ENCODE data around the gene PRXL2B. TPM values are rescaled to one million over a fixed set of nuclear protein-coding genes. Genes with fewer than 3 reads are reported as not detected.

PRXL2B gene
- total and polyA plus RNA-seq, 10 of the 15 experiments (the other 5 are each of a cell fraction or from before 2014, with no cell fraction given), result 0.44 to 5.6 (median 4.0) TPM

DNA sequence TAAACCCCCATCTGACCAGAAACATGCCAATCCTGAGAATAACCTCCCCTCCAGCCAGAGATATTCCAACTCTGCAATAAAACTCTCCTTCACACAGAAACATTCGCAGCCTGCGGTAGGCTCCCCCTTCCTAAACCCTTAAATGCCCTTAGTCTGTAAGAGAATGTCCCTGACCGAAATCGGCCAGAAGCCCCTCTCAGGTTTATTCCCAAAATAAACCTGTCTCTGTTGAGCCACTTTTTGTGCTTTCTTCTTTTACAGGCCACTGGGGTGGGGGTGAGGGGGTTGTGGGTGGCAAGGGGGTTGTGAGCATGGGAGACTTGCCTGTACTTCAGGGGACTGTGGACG lies 4.6 kb downstream of the PRXL2B start:
- in situ Hi-C loops (cut with MboI), result no loop called here
- CTCF ChIA-PET, result no interaction called here

DNA sequence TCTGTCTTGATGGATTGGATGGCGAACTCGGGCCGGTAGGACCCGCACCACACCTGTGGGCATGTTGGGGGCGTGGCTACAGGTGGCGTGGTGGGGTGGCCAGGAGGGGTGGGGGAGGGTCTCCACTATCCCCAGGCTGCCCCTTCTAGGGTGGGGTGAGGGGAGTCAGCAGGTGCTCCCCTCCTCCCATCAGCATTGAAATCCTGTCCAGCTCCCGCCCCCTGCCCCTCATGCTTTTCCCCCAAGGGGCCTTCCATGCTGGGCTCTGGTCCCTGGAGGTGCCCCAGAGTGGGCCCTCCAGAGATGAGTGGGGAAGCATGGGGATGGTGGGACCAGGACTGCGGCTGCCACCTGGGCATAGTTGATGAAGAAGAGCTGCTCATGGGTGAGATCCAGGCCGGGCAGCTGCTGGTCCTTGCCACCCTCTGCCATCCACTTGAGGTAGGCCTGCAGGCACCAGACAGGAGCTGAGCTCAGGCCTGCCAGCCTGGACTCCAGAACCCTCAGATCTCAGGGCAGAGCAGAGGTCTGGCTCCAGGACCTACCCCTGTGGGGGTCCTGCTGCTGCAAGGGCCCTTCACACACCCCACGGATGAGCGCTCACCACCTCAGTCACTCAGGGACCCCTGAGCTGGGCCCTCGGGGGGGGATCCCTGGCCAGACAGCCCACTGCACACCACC lies 5.1 kb downstream of the PRXL2B start:
- Histone ChIP-seq H3K4me3 (no peak overlapping the region), H3K36me3 (ENCODE audit: control insufficient read depth in 2 of 2, insufficient read depth in 2 of 2, low read length in 1 of 2) (no peaks in the 10 kb centered on the region), H4K20me1 (ENCODE audit: control insufficient read depth, insufficient read depth) (no peaks in the 10 kb centered on the region), H3K4me2 (ENCODE audit: control insufficient read depth, insufficient read depth) (no peak overlapping the region), H2AFZ (ENCODE audit: control insufficient read depth, low read depth, low read length) (no peak overlapping the region), H3K79me2 (ENCODE audit: control insufficient read depth, insufficient read depth, low read length) (no peaks in the 10 kb centered on the region), H3K27me3 (replicated peaks in 1 of 2; ENCODE audit: control insufficient read depth in 2 of 2, insufficient read depth in 2 of 2, low read length in 1 of 2) (no peaks in the 10 kb centered on the region), H3K9ac (ENCODE audit: control insufficient read depth, insufficient read depth, low read length) (no peak overlapping the region), H3K27ac (ENCODE audit: control insufficient read depth, insufficient read depth) (no peak overlapping the region), H3K9me3 (replicated peaks; ENCODE audit: control insufficient read depth, insufficient read depth, low read length) (no peaks in the 10 kb centered on the region), H3K4me1 (ENCODE audit: control insufficient read depth, insufficient read depth, low read length) (peaks cover 4% of the 10 kb centered on the region; the same call in 1 of the 2 replicates)
- TF ChIP-seq CHD2 (IDR thresholded peaks at IDR 0.05; ENCODE audit: borderline replicate concordance, low read depth, low read length) (no peak), EZH2 (IDR thresholded peaks at IDR 0.05; ENCODE audit: borderline replicate concordance, control insufficient read depth, low read depth, low read length) (no peak), ZSCAN29 (IDR thresholded peaks at IDR 0.05) (no peak), FOXM1 (IDR thresholded peaks at IDR 0.05; ENCODE audit: low read depth, low read length) (no peak), MYC (IDR thresholded peaks at IDR 0.05; ENCODE audit: insufficient read depth, insufficient read length, insufficient replicate concordance, low read length, severe bottlenecking) (no peak)
- TF ChIP-seq, protein P1, sequence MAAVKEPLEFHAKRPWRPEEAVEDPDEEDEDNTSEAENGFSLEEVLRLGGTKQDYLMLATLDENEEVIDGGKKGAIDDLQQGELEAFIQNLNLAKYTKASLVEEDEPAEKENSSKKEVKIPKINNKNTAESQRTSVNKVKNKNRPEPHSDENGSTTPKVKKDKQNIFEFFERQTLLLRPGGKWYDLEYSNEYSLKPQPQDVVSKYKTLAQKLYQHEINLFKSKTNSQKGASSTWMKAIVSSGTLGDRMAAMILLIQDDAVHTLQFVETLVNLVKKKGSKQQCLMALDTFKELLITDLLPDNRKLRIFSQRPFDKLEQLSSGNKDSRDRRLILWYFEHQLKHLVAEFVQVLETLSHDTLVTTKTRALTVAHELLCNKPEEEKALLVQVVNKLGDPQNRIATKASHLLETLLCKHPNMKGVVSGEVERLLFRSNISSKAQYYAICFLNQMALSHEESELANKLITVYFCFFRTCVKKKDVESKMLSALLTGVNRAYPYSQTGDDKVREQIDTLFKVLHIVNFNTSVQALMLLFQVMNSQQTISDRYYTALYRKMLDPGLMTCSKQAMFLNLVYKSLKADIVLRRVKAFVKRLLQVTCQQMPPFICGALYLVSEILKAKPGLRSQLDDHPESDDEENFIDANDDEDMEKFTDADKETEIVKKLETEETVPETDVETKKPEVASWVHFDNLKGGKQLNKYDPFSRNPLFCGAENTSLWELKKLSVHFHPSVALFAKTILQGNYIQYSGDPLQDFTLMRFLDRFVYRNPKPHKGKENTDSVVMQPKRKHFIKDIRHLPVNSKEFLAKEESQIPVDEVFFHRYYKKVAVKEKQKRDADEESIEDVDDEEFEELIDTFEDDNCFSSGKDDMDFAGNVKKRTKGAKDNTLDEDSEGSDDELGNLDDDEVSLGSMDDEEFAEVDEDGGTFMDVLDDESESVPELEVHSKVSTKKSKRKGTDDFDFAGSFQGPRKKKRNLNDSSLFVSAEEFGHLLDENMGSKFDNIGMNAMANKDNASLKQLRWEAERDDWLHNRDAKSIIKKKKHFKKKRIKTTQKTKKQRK (IDR thresholded peaks at IDR 0.05; ENCODE audit: low read depth, low read length), result no peak
- RAD21 ChIA-PET (ENCODE audit: unreplicated experiment), result no interaction called here
- FAIRE-seq (no peak), DNase-seq (ENCODE audit: low read depth, low spot score) (no peak), ATAC-seq (no peak)
- SMC1A ChIA-PET (ENCODE audit: uncharacterized antibody, unreplicated experiment), result no interaction called here
- CTCF ChIA-PET, result no interaction called here
- in situ Hi-C loops (cut with MboI), result no loop called here
- BruUV-seq (replicated peaks), result no TSS peak
- POLR2A ChIA-PET, result no interaction called here
- WGBS (ENCODE audit: insufficient coverage, insufficient replicate concordance, low lambda C conversion rate, missing lambda C conversion rate), result 46% methylated on average over 9 of the region's 12 CpGs
- intact Hi-C loops (cut with micrococcal nuclease; ENCODE audit: unreplicated experiment), result no loop called here

More for the DNA sequence above, 4.6 kb downstream of the PRXL2B start:
- H3K9me3 ChIP-seq (replicated peaks; ENCODE audit: control insufficient read depth, insufficient read depth, low read length), result no peaks in the 10 kb centered on the region
- H3K79me2 ChIP-seq (ENCODE audit: control insufficient read depth, insufficient read depth, low read length), result no peaks in the 10 kb centered on the region
- no peak for TF ChIP-seq ESRRA (IDR thresholded peaks at IDR 0.05; ENCODE audit: low read length)
- no peak for TF ChIP-seq EED (IDR thresholded peaks at IDR 0.05; ENCODE audit: low read depth)
- TF ChIP-seq MEF2B (IDR thresholded peaks at IDR 0.05; ENCODE audit: partially characterized antibody, poor library complexity, severe bottlenecking), result no peak
- TF ChIP-seq, protein P2, sequence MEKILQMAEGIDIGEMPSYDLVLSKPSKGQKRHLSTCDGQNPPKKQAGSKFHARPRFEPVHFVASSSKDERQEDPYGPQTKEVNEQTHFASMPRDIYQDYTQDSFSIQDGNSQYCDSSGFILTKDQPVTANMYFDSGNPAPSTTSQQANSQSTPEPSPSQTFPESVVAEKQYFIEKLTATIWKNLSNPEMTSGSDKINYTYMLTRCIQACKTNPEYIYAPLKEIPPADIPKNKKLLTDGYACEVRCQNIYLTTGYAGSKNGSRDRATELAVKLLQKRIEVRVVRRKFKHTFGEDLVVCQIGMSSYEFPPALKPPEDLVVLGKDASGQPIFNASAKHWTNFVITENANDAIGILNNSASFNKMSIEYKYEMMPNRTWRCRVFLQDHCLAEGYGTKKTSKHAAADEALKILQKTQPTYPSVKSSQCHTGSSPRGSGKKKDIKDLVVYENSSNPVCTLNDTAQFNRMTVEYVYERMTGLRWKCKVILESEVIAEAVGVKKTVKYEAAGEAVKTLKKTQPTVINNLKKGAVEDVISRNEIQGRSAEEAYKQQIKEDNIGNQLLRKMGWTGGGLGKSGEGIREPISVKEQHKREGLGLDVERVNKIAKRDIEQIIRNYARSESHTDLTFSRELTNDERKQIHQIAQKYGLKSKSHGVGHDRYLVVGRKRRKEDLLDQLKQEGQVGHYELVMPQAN (conservative IDR thresholded peaks at IDR 0.05), result no peak
- H3K9ac ChIP-seq (ENCODE audit: control insufficient read depth, insufficient read depth, low read length), result no peak overlapping the region
- intact Hi-C loops (cut with micrococcal nuclease; ENCODE audit: unreplicated experiment), result no loop called here
- ATAC-seq (no peak), FAIRE-seq (no peak), DNase-seq (ENCODE audit: low read depth, low spot score) (no peak)
- H2AFZ ChIP-seq (ENCODE audit: control insufficient read depth, low read depth, low read length), result no peak overlapping the region
- RAD21 ChIA-PET (ENCODE audit: unreplicated experiment), result no interaction called here
- H3K27ac ChIP-seq (ENCODE audit: control insufficient read depth, insufficient read depth), result no peak overlapping the region
- no peaks in the 10 kb centered on the region for H3K36me3 ChIP-seq (ENCODE audit: control insufficient read depth in 2 of 2, insufficient read depth in 2 of 2, low read length in 1 of 2)
- no peak overlapping the region for H3K4me3 ChIP-seq
- POLR2A ChIA-PET, result no interaction called here
- H3K4me2 ChIP-seq (ENCODE audit: control insufficient read depth, insufficient read depth), result no peak overlapping the region
- no peaks in the 10 kb centered on the region for H4K20me1 ChIP-seq (ENCODE audit: control insufficient read depth, insufficient read depth)
- 71% methylated on average over 5 of the region's 5 CpGs for WGBS (ENCODE audit: insufficient coverage, insufficient replicate concordance, low lambda C conversion rate, missing lambda C conversion rate)
- BruUV-seq (replicated peaks), result no TSS peak
- peaks cover 4% of the 10 kb centered on the region; the same call in 1 of the 2 replicates for H3K4me1 ChIP-seq (ENCODE audit: control insufficient read depth, insufficient read depth, low read length)
- no peaks in the 10 kb centered on the region for H3K27me3 ChIP-seq (replicated peaks in 1 of 2; ENCODE audit: control insufficient read depth in 2 of 2, insufficient read depth in 2 of 2, low read length in 1 of 2)
- SMC1A ChIA-PET (ENCODE audit: uncharacterized antibody, unreplicated experiment), result no interaction called here

Measured in GM12878 (cell line).